GM18519 (cell line): Measurements from ENCODE around the gene TRAPPC10.
A peak's percentile ranks its signal among the peaks of the same experiment; 100 is the strongest.

ENCODE experiments used
- ATAC-seq: cut with Tn5 transposase; IDR thresholded peaks from one replicate; pipeline ENCODE4 v1.9.1; 2021; ENCODE audit warnings: mild to moderate bottlenecking, moderate library complexity; ENCODE audit not compliant: unreplicated experiment, low FRiP score

Gene TRAPPC10, protein sequence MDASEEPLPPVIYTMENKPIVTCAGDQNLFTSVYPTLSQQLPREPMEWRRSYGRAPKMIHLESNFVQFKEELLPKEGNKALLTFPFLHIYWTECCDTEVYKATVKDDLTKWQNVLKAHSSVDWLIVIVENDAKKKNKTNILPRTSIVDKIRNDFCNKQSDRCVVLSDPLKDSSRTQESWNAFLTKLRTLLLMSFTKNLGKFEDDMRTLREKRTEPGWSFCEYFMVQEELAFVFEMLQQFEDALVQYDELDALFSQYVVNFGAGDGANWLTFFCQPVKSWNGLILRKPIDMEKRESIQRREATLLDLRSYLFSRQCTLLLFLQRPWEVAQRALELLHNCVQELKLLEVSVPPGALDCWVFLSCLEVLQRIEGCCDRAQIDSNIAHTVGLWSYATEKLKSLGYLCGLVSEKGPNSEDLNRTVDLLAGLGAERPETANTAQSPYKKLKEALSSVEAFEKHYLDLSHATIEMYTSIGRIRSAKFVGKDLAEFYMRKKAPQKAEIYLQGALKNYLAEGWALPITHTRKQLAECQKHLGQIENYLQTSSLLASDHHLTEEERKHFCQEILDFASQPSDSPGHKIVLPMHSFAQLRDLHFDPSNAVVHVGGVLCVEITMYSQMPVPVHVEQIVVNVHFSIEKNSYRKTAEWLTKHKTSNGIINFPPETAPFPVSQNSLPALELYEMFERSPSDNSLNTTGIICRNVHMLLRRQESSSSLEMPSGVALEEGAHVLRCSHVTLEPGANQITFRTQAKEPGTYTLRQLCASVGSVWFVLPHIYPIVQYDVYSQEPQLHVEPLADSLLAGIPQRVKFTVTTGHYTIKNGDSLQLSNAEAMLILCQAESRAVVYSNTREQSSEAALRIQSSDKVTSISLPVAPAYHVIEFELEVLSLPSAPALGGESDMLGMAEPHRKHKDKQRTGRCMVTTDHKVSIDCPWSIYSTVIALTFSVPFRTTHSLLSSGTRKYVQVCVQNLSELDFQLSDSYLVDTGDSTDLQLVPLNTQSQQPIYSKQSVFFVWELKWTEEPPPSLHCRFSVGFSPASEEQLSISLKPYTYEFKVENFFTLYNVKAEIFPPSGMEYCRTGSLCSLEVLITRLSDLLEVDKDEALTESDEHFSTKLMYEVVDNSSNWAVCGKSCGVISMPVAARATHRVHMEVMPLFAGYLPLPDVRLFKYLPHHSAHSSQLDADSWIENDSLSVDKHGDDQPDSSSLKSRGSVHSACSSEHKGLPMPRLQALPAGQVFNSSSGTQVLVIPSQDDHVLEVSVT

DNA sequence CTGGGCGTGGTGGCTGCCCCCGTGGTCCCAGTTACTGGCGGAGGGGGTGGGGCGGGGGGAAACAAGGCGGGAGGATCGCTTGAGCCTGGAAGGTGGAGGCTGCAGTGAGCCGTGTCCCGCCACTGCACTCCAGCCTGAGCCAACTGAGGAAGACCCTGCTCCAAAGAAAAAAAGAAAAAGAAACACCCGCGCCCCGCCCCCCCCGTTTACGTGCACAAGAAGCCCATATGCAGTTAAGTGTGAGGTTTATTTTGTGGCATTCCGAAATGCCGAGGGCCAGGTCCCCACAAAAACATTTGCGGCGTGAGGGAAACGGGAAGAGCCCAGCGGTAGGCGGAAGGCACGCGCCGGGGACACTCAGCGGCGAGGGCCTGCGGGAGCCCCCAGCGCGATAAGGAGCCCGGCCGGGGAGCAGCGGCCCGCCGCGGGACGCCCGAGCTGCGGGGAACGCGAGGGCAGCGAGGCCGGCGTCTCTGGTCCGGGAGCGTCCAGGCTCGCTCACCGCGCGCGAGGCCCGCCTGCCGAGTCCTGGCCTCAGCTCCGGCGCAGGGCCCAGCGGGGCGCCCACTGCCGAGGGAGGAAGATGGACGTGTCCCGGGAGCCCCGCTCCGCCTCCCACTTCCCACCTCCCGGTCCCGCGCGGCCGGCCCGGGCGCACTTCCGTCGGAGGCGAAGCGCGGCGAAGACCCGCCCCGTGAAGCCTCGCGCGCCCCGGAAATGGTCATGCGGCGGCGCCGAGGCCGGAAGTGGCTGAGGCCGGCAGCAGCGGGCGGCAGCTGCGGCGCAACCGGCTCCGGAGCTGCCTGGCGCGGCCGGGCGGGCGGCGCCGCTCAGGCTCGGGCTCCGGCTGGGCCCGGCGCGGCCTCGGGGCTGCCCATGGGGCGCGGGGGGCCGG is at the start of gene TRAPPC10:
TRAPPC10 (plus strand) TSS at position 731 of the 895 bp plus-strand sequence. CDS start 185 bp downstream, outside the sequence.
- peak; percentile 53 for ATAC-seq

DNA sequence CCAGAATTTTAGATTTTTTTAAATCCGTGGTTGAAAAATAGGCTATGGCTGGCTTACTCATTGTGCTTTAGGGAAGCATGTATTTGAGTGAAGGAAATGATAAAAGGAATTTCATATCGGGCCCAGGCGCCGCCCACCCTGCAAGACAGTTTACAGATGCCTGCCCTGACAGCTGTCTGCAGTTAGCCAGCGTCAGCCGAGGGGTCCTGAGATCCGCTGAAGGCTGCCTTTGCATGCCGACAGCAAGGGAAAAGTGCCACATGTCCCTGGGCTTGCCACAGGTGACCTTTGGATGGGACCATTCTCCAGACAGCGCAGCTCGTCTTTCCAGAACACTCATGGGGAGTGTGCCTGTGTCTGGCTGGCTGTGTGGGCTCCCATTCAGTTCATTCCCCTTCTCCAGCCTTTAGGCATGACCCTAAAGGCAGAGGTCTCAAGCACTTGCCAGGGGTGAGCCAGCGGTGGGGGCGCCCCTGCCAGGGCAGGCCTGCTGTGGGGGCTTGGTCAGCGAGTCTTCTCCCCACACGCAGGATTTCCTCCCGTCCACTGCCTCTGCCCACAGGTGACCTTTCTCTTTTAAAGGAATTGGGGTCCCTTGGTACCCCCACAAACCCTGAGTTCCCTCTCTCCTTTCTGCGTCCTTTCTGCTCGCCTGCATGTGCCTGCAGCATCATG is 46.1 kb upstream of the TRAPPC10 start:
- no peak for ATAC-seq

- no peak for ATAC-seq
Observed at GRCh38 chr21:43966946-43967512, 45.1 kb upstream of the TRAPPC10 start.

DNA sequence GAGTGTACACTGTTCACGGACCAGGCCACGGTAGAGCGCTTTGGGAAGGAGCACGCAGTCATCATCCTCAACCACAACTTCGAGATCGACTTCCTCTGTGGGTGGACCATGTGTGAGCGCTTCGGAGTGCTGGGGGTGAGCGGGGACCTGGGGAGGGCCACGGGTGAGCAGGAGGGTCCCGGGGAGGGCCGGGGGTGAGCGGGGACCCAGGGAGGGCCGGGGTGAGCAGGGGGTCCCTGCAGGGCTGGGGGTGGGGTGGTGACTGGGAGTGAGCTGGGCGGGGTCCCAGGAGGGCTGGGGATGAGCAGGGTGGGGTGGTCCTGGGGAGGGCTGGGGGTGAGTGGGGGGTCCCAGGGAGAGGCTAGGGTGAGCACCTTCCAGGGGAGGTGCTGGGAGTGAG is 44.1 kb upstream of the TRAPPC10 start:
- ATAC-seq = no peak

DNA sequence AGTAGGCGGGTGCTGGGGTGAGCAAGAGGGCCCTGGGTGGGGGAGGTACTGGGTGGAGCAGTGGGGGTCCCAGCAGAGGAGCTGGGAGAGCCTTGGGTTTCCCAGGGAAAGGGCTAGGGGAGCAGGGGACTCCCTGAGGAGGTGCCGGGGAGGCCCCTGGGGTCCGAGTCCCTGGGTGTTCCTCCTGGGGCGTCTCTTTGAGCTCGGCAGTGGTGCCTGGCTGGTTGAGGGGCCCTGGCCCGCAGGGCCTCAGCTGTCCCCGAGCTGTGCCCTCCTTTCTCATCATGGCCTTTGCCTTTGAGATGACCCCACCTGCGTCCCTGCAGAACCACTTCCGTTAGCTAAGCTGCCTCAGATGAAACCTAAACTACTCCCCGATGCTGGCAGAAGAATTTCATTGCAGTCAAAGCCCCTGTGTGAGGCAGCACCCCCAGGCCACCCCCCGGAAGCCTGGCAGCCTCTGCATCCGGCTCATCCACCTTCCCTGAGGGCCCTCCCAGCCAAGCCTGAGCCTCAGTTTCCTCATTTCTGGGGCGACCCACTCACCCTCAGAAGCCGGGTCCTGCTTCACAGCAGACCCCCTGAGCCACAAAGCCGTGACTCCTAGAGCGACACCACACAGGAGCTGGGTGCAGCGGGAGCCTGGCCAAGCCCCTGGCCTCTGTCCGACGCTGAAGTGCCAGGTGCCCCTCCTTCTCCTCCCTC is 43.5 kb upstream of the TRAPPC10 start:
- ATAC-seq = no peak

DNA sequence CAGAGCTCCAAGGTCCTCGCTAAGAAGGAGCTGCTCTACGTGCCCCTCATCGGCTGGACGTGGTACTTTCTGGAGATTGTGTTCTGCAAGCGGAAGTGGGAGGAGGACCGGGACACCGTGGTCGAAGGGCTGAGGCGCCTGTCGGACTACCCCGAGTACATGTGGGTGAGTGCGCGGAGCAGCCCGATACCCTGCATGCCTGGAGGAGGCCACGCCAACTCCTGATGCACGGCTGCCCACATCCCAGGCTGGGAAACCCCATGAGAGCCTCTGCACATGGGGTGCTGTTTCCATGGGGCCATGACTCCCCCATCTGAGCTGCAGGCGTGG is 43.0 kb upstream of the TRAPPC10 start:
- ATAC-seq = no peak

DNA sequence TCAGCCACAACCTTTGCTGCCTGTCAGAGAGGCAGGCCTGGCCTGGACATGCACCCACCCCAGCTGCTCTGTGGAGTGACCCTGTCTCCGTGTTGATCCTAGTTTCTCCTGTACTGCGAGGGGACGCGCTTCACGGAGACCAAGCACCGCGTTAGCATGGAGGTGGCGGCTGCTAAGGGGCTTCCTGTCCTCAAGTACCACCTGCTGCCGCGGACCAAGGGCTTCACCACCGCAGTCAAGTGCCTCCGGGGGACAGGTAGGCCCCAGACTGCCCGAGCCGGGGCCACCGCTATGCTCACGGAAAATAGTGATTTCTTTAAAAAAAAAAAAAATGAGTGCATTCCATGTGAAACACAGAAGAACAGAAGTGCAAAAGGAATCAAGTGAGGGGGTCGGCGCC is 41.6 kb upstream of the TRAPPC10 start:
- ATAC-seq = no peak

GRCh38 chr21:43971201-43971991 is 40.7 kb upstream of the TRAPPC10 start:
- no peak for ATAC-seq

- no peak for ATAC-seq
Observed at GRCh38 chr21:43971992-43972255, 40.2 kb upstream of the TRAPPC10 start.

DNA sequence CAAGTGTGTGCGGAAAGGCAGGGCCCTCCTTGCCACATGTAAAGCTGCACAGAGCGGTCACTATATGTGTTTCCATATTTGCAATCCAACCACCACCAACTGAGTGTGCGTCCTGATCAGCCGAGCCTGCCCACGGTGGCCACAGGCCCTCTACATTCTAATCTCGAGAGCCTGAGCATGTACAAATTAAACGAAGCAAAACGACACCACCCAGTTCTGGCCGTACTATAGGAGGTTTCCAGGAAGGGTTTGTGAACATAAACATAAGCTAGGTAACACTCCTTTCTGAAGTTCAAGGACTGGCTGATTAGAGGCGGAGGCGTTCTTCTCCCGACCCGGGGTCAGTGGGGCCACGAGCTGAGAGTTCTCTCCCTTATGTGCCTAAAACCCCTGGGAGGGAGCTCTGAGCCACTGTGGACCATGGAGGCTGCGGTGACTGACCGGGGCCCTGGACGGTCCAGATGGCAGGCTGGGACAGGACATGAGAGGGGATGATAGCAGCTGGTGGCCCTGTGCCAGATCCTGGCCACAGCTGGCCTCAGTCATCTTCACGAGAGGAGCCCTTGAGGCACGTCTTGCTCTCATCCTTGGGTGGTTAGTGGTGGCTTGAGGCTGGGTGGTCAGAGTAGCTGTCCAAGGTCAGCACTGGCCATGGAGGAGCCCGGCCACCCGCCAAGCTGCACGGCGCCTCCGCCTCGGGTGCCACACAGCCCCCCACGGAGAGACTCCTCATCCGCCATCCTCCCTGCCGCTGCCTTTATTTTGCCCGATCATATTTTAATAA is 39.1 kb upstream of the TRAPPC10 start:
- ATAC-seq = no peak

GRCh38 chr21:43973634-43973955 is 38.5 kb upstream of the TRAPPC10 start:
- ATAC-seq = no peak

DNA sequence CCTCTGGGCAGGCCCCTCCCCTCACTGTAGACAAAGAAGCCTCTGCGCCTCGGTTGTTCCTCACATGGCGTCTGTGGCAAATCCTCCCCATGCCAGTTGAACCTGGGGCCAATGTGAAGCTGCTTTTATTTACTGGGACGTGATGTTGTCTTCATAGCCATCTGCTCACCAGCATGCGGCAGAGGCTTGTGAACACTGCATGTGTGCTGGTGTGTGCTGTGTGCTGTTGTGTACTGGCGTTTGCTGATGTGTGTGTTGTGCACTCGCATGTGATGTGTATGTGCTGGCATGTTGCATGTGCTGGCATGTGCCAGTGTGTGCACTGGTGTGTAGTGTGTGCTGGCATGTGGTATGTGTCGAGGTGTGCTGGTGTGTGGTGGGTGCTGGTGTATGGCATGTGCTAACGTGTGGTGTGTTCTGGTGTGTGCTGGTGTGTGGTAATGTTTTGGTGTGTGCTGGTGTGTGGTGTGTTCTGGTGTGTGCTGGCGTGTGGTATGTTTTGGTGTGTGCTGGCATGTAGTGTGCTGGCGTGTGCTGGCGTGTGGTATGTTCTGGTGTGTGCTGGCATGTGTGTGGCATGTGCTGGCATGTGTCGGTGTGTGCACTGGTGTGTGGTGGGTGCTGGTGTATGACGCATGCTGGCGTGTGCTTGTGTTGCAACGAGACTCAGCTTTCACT is 37.2 kb upstream of the TRAPPC10 start:
- ATAC-seq = no peak

DNA sequence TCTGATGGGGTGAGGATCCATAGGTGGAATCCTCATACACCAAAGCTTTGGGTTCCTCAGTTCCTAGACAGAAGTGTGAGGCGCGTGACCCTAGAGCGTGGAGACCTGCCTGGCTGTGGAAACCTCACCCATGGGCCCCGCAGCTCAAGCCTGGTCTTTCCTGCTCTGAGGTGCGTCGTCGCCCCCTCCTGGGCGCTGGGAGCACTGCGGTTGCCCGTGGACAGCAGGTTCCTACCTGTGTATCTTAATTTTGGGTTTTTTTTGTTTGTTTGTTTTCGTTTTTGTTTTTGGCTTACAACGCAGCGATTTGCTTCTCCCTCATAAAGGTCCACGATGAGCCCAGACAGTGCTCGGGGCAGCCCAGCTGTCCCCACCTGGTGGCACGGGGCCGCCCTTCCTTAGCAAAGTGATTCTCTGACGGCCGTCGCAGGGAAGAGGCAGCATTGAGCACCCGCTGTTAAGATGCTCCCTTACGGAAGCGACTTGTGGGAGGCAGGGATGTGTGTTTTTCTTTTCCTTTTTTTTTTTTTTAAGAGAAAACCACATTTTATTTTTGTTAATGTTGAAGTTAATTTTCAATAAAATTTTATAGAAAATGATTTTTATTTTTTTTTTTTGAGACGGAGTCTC is 36.5 kb upstream of the TRAPPC10 start:
- ATAC-seq = no peak

- ATAC-seq = no peak
Observed at GRCh38 chr21:43976661-43977060, 35.4 kb upstream of the TRAPPC10 start.

GRCh38 chr21:43978060-43978459 is 34.0 kb upstream of the TRAPPC10 start:
- ATAC-seq = no peak

DNA sequence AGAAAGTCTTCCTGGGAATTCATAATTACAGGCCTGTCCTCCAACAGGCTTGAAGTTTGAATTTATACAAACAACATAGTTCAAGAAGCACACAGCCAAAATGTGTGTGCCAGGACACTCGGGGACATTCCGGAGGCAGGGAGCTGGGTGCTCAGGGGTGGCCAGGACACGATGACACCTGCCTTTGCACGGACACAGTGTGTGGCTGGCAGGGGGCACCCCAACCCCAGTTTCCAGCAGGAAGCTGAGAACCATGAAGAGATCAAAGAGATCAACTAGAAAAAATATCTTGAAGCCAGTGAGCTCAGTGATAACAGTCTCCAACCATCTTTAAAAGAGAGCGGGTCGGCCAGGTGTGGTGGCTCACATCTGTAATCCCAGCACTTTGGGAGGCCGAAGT is 32.5 kb upstream of the TRAPPC10 start:
- no peak for ATAC-seq
